ENCODE measurements around the gene LSP1.
A peak's percentile ranks its signal among the peaks of the same experiment; 100 is the strongest.

LSP1 gene

DNA sequence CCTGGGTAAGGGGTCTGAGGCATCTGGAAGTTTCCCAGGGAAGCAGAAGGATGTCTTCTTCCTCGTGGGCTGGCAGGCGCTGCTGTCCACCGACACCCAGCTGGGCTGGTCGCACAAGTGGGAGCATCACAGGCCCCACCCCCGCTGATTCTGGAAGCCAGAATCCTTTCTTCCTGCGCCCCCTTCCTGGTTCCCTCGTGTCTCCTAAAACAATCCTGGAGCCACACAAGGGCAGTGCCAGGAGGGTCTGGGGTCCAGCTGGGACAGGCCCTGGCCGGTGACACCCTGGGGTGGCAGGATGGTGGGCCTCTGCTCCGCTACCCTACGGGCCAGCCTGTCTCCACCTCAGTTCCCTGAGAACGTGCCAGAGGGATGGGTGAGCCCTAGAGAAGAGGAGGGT lies 4.2 kb downstream of the LSP1 start:
- DNase-seq (ENCODE audit: low read depth in 1 of 2, low spot score in 1 of 2): no peak
- H3K27me3 ChIP-seq (ENCODE audit: insufficient read depth, poor library complexity, severe bottlenecking): no peaks in the 10 kb centered on the region
- H3K4me3 ChIP-seq (replicated peaks; ENCODE audit: insufficient read depth, low read length): no peak overlapping the region
- H3K27ac ChIP-seq (replicated peaks): no peak overlapping the region
- TF ChIP-seq, protein P1, sequence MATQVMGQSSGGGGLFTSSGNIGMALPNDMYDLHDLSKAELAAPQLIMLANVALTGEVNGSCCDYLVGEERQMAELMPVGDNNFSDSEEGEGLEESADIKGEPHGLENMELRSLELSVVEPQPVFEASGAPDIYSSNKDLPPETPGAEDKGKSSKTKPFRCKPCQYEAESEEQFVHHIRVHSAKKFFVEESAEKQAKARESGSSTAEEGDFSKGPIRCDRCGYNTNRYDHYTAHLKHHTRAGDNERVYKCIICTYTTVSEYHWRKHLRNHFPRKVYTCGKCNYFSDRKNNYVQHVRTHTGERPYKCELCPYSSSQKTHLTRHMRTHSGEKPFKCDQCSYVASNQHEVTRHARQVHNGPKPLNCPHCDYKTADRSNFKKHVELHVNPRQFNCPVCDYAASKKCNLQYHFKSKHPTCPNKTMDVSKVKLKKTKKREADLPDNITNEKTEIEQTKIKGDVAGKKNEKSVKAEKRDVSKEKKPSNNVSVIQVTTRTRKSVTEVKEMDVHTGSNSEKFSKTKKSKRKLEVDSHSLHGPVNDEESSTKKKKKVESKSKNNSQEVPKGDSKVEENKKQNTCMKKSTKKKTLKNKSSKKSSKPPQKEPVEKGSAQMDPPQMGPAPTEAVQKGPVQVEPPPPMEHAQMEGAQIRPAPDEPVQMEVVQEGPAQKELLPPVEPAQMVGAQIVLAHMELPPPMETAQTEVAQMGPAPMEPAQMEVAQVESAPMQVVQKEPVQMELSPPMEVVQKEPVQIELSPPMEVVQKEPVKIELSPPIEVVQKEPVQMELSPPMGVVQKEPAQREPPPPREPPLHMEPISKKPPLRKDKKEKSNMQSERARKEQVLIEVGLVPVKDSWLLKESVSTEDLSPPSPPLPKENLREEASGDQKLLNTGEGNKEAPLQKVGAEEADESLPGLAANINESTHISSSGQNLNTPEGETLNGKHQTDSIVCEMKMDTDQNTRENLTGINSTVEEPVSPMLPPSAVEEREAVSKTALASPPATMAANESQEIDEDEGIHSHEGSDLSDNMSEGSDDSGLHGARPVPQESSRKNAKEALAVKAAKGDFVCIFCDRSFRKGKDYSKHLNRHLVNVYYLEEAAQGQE (IDR thresholded peaks at IDR 0.05; ENCODE audit: insufficient replicate concordance, low read depth): no peak
- TF ChIP-seq, protein P2, sequence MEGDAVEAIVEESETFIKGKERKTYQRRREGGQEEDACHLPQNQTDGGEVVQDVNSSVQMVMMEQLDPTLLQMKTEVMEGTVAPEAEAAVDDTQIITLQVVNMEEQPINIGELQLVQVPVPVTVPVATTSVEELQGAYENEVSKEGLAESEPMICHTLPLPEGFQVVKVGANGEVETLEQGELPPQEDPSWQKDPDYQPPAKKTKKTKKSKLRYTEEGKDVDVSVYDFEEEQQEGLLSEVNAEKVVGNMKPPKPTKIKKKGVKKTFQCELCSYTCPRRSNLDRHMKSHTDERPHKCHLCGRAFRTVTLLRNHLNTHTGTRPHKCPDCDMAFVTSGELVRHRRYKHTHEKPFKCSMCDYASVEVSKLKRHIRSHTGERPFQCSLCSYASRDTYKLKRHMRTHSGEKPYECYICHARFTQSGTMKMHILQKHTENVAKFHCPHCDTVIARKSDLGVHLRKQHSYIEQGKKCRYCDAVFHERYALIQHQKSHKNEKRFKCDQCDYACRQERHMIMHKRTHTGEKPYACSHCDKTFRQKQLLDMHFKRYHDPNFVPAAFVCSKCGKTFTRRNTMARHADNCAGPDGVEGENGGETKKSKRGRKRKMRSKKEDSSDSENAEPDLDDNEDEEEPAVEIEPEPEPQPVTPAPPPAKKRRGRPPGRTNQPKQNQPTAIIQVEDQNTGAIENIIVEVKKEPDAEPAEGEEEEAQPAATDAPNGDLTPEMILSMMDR (IDR thresholded peaks at IDR 0.05; ENCODE audit: insufficient read depth, low read length): no peak
- TF ChIP-seq SPI1 (IDR thresholded peaks at IDR 0.05; ENCODE audit: borderline replicate concordance, low read depth): no peak
- TF ChIP-seq POLR2AphosphoS5 (IDR thresholded peaks at IDR 0.05; ENCODE audit: low read depth): no peak
- no peak for TF ChIP-seq GABPA (IDR thresholded peaks at IDR 0.05; ENCODE audit: low read depth)

- H3K4me3 ChIP-seq (replicated peaks; ENCODE audit: insufficient read depth, low read length): no peak overlapping the region
- no peak for TF ChIP-seq POLR2AphosphoS5 (IDR thresholded peaks at IDR 0.05; ENCODE audit: low read depth)
- TF ChIP-seq SPI1 (IDR thresholded peaks at IDR 0.05; ENCODE audit: borderline replicate concordance, low read depth): peak; percentile 97
- TF ChIP-seq, protein P2 (IDR thresholded peaks at IDR 0.05; ENCODE audit: insufficient read depth, low read length): no peak
- no peak overlapping the region for H3K27ac ChIP-seq (replicated peaks)
- DNase-seq (ENCODE audit: low read depth in 1 of 2, low spot score in 1 of 2): peak in 1 of 2 experiments; percentile 53
- H3K27me3 ChIP-seq (ENCODE audit: insufficient read depth, poor library complexity, severe bottlenecking): no peaks in the 10 kb centered on the region
Observed at GRCh38 chr11:1858154-1858553, 5.3 kb downstream of the LSP1 start.

DNA sequence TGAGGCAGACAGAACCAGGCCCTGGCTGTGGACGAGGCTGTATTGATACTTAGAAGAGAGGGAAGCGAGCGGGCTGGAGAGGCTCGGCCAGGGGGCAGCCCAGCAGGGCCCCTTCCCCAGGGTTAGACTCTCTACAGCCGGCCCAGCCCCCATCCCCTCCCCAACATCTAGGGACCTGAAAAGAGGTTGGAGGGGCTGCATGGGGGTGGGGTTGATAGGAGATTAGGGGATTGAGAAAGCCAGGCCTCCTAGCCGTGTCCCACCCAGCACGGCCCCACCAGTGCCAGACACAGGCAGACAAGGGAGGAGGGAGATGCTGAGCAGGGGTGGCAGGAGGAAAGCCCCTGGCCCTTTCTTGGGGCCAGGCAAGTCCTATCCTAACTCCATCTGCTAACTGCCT lies 5.7 kb downstream of the LSP1 start:
- Histone ChIP-seq H3K27ac (replicated peaks) (no peak overlapping the region), H3K4me3 (replicated peaks; ENCODE audit: insufficient read depth, low read length) (no peak overlapping the region), H3K27me3 (ENCODE audit: insufficient read depth, poor library complexity, severe bottlenecking) (no peaks in the 10 kb centered on the region)
- no peak for DNase-seq (ENCODE audit: low read depth in 1 of 2, low spot score in 1 of 2)
- TF ChIP-seq POLR2AphosphoS5 (IDR thresholded peaks at IDR 0.05; ENCODE audit: low read depth): no peak
- TF ChIP-seq, protein P2 (IDR thresholded peaks at IDR 0.05; ENCODE audit: insufficient read depth, low read length): no peak
- no peak for TF ChIP-seq GABPA (IDR thresholded peaks at IDR 0.05; ENCODE audit: low read depth)
- TF ChIP-seq SPI1 (IDR thresholded peaks at IDR 0.05; ENCODE audit: borderline replicate concordance, low read depth): no peak
- TF ChIP-seq, protein P1 (IDR thresholded peaks at IDR 0.05; ENCODE audit: insufficient replicate concordance, low read depth): no peak

DNA sequence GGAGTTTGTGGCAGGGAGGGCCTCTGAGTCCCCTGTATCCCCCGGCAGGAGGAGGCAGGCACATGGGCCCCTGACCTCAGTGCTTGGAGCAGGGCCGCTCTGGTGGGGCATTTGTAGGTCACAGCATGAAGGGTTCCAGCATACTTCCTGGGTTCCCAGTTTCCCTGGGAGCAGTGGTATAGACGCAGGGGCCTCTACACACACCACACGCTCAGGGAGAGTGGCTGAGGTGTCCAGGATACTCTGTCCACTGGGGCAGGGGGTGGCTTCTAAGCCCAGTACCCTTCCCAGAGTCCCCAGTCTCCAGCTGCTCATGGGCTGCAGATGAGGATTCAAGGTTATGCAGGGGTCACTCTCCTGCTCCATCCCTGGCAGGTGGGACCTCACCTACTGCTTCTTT lies 6.1 kb downstream of the LSP1 start:
- H3K27me3 ChIP-seq (ENCODE audit: insufficient read depth, poor library complexity, severe bottlenecking): no peaks in the 10 kb centered on the region
- no peak overlapping the region for H3K27ac ChIP-seq (replicated peaks)
- TF ChIP-seq, protein P2 (IDR thresholded peaks at IDR 0.05; ENCODE audit: insufficient read depth, low read length): no peak
- TF ChIP-seq GABPA (IDR thresholded peaks at IDR 0.05; ENCODE audit: low read depth): no peak
- TF ChIP-seq, protein P1 (IDR thresholded peaks at IDR 0.05; ENCODE audit: insufficient replicate concordance, low read depth): no peak
- H3K4me3 ChIP-seq (replicated peaks; ENCODE audit: insufficient read depth, low read length): no peak overlapping the region
- DNase-seq (ENCODE audit: low read depth in 1 of 2, low spot score in 1 of 2): no peak
